Thoracic aorta (tissue), 2 donors: ENCODE data around the gene CD40. TPM values are rescaled to one million over a fixed set of nuclear protein-coding genes. Genes with fewer than 3 reads are reported as not detected.

ENCODE experiments used
- ATAC-seq: fragments of 150-250 bp; one replicate; pipeline ENCODE4 v1.8.0; 2017; ENCODE audit warnings: low read depth; ENCODE audit not compliant: insufficient number of reproducible peaks, low FRiP score
- DNase-seq: peaks from one replicate; pipeline ENCODE4 v3.0.0-alpha.2; 2020; ENCODE audit warnings: low spot score
- H3K27ac ChIP-seq, 2 donors: fragments of 200-600 bp; sonication (generic); 1 replicate in 1 of 2; 2 replicates in 1 of 2; pipeline ENCODE4 v1.5.1; 2016; ENCODE audit warnings: mild to moderate bottlenecking in 2 of 2, moderate library complexity in 2 of 2
- H3K27me3 ChIP-seq: fragments of 200-600 bp; sonication (generic); replicated peaks from 2 replicates; pipeline ENCODE4 v1.6.0; 2016; ENCODE audit warnings: mild to moderate bottlenecking; ENCODE audit not compliant: insufficient read depth
- H3K36me3 ChIP-seq: fragments of 200-600 bp; sonication (generic); one replicate; pipeline ENCODE4 v1.5.1; 2016
- H3K4me1 ChIP-seq, 2 donors: fragments of 200-600 bp; sonication (generic); 1 replicate in 1 of 2; 2 replicates in 1 of 2; pipeline versions ENCODE4 v1.5.1 to v1.6.0; 2016; ENCODE audit warnings: low read depth in 2 of 2, mild to moderate bottlenecking in 1 of 2; ENCODE audit not compliant: control insufficient read depth in 1 of 2
- H3K4me3 ChIP-seq: fragments of 200-600 bp; sonication (generic); 2 replicates; pipeline ENCODE4 v1.5.1; 2016; ENCODE audit warnings: mild to moderate bottlenecking
- H3K9me3 ChIP-seq: fragments of 200-600 bp; sonication (generic); 2 replicates; pipeline ENCODE4 v1.5.1; 2016
- CTCF ChIP-seq: fragments of 200-600 bp; sonication (generic); IDR thresholded peaks from one replicate; pipeline ENCODE4 v1.5.1; 2019; ENCODE audit warnings: antibody characterized with exemption
- total RNA-seq, 2 donors: library from RNA; depleted of rRNA; stranded (reverse); fragments of >200 nt; gene quantifications; one replicate each; pipeline versions ENCODE4 v1.1.0 to v1.2.3, GENCODE V29; 2016

Gene CD40
- total RNA-seq, 2 donors from 2014 or later: 15.9 to 33.3 TPM

GRCh38 chr20:46160661-46161060 is 42.5 kb downstream of the CD40 start:
- peaks cover 6% of the 10 kb centered on the region for H3K27me3 ChIP-seq

GRCh38 chr20:46161921-46162320 is 43.8 kb downstream of the CD40 start:
- Histone ChIP-seq H3K4me1 (no peaks in the 10 kb centered on the region), H3K27ac (no peak overlapping the region), H3K9me3 (no peaks in the 10 kb centered on the region), H3K27me3 (peaks cover 6% of the 10 kb centered on the region), H3K36me3 (no peaks in the 10 kb centered on the region), H3K4me3 (no peak overlapping the region)
- ATAC-seq (no peak), DNase-seq (no peak)
- TF ChIP-seq CTCF: no peak

More at GRCh38 chr20:46160661-46161060, 42.5 kb downstream of the CD40 start:
- Histone ChIP-seq H3K4me1 (no peaks in the 10 kb centered on the region), H3K4me3 (no peak overlapping the region), H3K27ac (no peak overlapping the region), H3K36me3 (no peaks in the 10 kb centered on the region), H3K9me3 (no peaks in the 10 kb centered on the region)
- TF ChIP-seq CTCF: no peak
- no peak for DNase-seq
- ATAC-seq: no peak

DNA sequence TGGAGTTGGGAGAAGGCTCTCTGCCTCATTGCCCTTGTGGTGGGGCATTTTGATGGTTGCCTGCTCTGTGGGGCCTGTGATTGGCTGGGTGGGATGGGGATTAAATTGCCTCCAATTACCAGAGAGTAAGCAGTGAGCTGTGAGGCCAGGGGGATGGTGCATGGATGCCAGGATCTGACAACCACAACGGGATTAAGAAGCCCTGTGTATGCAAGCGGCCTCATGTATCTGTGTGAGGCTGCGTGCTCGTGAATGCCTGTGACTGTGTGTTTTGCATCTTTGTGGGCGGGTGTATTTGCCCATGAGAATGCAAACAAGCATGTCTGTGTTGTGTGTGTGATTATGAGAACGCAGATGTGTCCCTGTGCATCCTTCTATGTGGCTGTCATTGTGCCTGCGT is 46.1 kb downstream of the CD40 start:
- Histone ChIP-seq H3K4me1 (no peaks in the 10 kb centered on the region), H3K36me3 (no peaks in the 10 kb centered on the region), H3K27me3 (peaks cover 4% of the 10 kb centered on the region), H3K9me3 (no peaks in the 10 kb centered on the region), H3K4me3 (no peak overlapping the region), H3K27ac (no peak overlapping the region)
- no peak for TF ChIP-seq CTCF
- no peak for ATAC-seq
- DNase-seq: no peak

- H3K4me3 ChIP-seq: no peak overlapping the region
- no peak overlapping the region for H3K27ac ChIP-seq
- no peaks in the 10 kb centered on the region for H3K9me3 ChIP-seq
- DNase-seq (no peak), ATAC-seq (no peak)
- no peaks in the 10 kb centered on the region for H3K4me1 ChIP-seq
- H3K36me3 ChIP-seq: no peaks in the 10 kb centered on the region
- H3K27me3 ChIP-seq: no peaks in the 10 kb centered on the region
- TF ChIP-seq CTCF: no peak
Measured at GRCh38 chr20:46167080-46167479, 49.0 kb downstream of the CD40 start.

DNA sequence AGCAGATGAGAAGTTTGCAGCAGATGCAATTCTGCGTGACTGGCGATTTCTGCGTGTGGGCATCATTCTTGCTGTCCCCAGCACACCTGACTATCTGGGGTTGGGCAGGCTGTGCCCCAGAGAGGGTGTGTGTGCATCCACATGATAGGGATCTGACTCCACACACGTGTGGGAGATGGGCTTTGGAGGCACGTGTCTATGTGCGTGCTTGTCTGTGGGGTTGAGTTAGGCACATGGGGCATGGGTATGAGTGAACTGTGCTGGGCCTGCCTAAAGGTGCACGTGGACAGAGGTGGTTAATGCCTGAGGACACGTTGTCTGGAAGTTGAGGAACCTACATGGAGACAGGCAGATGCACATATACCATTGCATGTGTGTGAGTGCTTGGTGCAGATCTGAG is 50.3 kb downstream of the CD40 start:
- no peaks in the 10 kb centered on the region for H3K9me3 ChIP-seq
- H3K27me3 ChIP-seq: no peaks in the 10 kb centered on the region
- no peak overlapping the region for H3K4me3 ChIP-seq
- H3K4me1 ChIP-seq: no peaks in the 10 kb centered on the region
- no peak overlapping the region for H3K27ac ChIP-seq
- no peak for TF ChIP-seq CTCF
- DNase-seq (no peak), ATAC-seq (no peak)
- no peaks in the 10 kb centered on the region for H3K36me3 ChIP-seq
